ENCODE data around the gene ZCCHC12. TPM values are rescaled to one million over a fixed set of nuclear protein-coding genes. Genes with fewer than 3 reads are reported as not detected.

The ZCCHC12 gene
- total RNA-seq, 4 donors from 2014 or later = 0.17 TPM; not detected in 3

DNA sequence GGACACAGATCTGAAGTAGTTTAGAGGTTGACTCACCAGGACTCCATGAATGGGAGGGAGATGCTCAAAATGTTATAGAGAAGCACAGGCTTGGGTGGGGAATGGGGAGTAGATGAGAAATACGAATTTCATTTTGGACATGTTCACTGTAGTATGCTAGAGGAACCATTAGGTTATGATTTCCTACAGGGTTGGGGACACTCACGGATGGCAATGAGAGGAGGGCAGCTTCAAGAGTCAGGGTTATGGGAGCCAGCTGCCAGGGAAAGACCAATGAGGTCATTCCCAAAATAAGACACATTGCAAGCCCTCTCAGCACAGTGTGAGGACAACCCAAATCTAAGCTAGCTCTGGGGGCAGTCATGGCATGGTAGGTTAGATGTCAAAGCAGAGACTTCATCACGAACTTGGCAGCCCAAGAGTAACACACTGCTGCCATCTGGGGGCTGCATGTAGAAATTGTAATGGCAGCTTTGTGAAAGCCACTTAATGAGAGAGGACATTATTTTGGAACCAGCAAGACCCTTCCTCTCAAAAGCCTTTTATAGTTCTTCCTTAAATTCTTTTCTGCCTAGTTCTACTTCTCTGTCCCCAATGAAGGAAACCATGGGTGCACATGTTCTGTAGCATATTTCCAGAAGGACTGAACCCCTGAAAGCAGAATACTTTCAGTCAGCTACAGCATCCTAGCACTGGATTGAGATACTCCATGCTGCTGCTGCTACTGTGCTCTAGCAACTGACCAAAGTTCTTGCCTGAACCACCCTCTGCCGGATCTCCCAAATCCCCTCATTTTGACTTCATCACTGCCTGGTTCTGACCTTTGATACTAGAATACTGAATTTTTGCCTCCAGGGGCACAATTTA lies 16.2 kb upstream of the ZCCHC12 start:
- TF ChIP-seq, protein P1, sequence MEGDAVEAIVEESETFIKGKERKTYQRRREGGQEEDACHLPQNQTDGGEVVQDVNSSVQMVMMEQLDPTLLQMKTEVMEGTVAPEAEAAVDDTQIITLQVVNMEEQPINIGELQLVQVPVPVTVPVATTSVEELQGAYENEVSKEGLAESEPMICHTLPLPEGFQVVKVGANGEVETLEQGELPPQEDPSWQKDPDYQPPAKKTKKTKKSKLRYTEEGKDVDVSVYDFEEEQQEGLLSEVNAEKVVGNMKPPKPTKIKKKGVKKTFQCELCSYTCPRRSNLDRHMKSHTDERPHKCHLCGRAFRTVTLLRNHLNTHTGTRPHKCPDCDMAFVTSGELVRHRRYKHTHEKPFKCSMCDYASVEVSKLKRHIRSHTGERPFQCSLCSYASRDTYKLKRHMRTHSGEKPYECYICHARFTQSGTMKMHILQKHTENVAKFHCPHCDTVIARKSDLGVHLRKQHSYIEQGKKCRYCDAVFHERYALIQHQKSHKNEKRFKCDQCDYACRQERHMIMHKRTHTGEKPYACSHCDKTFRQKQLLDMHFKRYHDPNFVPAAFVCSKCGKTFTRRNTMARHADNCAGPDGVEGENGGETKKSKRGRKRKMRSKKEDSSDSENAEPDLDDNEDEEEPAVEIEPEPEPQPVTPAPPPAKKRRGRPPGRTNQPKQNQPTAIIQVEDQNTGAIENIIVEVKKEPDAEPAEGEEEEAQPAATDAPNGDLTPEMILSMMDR (IDR thresholded peaks at IDR 0.05; ENCODE audit: low read depth) = no peak

DNA sequence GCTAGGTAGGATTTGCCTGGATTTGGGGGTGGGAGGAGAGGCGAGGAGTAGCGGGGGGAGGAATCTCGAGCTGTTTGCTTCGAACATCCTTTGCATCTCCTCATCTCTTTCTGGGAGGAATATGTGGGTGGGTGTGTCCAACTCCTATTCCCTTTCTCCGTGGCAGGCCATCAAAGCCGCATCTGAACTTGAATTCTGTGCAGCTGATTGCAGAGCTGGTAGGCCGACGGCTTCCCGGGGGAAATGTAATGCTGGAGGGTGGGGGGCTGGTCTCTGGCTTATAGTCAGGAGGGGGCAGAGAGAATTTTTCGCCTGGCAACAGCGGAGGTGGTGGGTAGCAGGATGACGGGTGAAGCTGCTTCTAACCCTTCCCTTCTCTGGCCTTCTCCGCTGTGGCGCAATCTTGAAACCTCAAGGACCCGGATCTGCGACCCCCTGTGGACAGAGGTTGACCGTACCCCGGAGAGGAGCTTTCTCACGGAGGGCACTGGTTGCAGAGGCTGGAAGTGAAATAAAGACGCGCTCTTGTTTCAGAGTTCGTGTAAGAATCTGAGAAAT lies 628 bp downstream of the ZCCHC12 start:
- TF ChIP-seq, protein P1 (IDR thresholded peaks at IDR 0.05; ENCODE audit: low read depth) = no peak

DNA sequence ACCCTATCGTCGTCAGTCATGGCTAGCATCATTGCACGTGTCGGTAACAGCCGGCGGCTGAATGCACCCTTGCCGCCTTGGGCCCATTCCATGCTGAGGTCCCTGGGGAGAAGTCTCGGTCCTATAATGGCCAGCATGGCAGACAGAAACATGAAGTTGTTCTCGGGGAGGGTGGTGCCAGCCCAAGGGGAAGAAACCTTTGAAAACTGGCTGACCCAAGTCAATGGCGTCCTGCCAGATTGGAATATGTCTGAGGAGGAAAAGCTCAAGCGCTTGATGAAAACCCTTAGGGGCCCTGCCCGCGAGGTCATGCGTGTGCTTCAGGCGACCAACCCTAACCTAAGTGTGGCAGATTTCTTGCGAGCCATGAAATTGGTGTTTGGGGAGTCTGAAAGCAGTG lies 1.6 kb downstream of the ZCCHC12 start:
- TF ChIP-seq, protein P1 (IDR thresholded peaks at IDR 0.05; ENCODE audit: low read depth) = no peak

DNA sequence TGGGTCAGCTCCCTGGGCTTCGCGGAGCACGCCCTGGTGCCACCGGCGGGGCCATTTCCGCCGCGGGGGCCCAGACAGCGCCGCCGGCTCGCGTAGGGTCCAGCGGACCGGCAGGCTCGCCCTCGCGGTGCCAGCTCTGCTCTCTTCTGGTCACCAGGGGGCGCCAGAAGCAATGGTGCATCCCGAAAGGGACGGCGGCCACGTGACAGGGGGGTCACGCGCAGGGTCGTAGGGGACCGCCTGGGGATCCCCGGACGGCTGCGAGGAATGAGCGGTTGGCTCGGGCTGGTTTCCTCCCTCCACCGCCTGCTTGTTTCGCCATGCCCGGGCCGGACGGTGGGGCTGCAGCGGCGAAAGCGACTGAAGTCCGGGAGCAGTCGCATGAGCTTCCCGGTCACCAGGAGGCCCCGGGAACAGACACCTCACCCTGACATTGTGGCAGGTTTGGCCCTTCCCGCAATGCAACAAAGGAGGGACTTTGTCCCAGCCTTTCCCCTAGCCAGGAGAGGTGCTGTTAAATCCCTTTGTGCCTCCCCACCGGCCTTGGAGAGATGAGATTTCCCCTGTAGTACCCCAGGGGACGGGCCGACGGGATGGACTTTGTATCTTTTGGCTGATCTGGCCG lies 15.8 kb downstream of the ZCCHC12 start:
- TF ChIP-seq, protein P1 (IDR thresholded peaks at IDR 0.05; ENCODE audit: low read depth) = no peak

DNA sequence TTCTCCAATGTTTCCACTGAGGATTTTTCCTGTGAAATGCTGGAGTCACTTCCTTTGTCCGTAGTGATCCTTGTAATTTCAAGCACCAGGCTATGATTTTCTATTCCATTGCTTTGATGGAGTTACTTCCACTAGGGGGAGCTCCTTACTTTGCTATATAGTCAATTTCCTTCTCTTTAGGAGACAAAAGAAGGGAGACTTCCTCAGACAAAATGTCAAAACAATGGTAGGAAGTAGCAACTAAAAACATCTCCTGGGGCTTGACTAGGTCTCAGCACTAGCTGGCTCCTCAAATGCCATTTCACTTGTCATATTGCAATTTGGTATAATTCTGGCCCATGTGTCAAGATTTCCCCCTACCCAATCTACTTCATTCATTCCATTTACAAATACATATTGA lies 24.1 kb downstream of the ZCCHC12 start:
- TF ChIP-seq, protein P1 (IDR thresholded peaks at IDR 0.05; ENCODE audit: low read depth) = no peak

DNA sequence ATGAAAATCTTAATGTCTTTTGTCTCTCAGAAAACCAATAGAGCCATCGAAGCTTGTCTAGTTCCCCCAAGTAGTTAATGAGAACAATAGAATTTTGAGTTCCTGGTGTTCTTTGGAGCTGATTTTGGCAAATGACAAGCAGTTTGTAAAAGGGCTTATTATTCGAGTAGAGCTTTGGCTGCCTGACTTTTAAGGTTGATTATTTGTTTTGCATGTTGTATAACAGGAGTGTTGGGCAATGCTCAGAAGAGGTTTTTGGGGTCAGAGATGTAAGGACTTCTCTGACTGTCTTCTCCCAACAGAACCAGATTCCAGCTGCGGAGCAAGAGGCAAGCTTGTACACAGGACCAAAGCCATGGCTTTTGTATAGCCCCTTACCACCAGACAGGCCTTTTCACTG lies 30.0 kb downstream of the ZCCHC12 start:
- TF ChIP-seq, protein P1 (IDR thresholded peaks at IDR 0.05; ENCODE audit: low read depth) = no peak

DNA sequence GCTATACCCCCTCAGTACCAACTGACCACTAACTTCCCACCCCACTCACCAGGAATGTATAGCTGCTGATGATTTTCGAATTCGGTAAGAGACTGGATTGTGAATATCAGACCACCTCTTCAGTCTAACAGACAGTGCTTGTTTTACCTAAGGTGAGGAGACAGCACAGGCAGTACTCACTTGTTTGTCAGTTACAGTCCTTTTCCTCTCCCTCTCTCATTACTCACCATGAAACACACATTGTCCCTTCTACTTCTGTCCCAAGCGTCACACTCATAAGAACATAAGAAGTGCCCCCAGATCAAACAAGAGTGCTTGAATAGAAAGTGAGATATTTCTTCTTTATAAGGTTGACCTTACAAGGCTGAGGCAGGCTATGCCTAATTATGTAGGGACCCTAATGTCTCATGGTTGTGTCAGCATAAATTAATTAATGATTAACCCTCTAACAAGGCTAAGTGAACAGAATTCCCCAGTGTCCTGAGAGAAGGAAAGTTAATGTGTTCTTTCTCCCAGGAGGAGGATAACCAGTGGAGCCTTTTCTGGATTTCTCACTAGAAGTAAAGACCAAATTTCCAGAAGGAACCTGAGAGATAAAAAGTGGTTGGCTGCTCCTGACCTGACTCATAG lies 32.2 kb downstream of the ZCCHC12 start:
- TF ChIP-seq, protein P1 (IDR thresholded peaks at IDR 0.05; ENCODE audit: low read depth) = no peak
